ENCODE measurements around the gene CARMIL1.

The CARMIL1 gene

DNA sequence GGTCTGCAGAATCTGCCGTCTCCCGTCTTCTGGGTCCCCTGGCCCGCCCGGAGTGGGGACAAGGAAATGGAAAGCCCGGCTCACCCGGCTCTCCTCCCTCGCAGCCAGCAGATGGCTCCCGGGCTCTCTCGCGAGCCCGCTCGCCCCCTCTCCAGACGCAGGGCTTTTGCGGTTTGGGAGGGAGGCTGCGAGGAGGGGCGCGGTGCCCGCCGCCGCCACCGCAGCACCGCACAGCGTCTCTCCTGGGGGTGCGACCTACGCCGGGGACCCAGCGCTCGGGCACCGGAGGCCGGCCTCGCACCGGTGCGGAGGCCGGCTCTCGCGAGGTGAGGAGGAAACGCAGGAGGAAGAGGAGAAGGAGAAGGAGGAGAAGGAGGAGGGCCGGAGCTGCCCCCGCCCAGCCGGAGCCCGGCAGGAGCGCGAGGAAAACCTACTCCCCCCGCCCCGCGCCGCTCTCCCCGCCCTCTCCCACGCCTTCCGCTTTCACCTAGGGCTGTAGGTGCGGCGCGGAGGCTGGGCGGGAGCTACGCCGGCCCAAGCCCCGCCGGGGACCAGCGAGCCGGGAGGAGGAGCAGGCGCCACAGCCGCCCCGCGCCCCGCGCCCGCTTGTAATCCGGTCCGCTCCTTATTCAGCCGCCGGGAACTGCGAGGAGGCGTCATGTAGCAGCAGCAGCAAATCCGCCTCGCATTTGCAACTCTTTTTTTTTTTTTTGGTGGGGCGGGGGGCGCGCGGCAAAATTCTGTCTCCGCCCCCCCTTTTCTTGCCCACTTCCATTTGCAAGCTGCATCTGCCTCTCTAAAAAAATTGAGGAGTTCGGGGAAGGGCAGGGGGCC is at the start of gene CARMIL1:
Gene CARMIL1, plus strand, starts transcription at position 461 of the 834 bp plus-strand sequence. CDS start 422 bp downstream, outside the sequence.
- DNase-seq (ENCODE audit: low read depth): peak; percentile 80

GRCh38 chr6:25229671-25230321 is 49.4 kb upstream of the CARMIL1 start:
- DNase-seq (ENCODE audit: low read depth): peak; percentile 97

DNA sequence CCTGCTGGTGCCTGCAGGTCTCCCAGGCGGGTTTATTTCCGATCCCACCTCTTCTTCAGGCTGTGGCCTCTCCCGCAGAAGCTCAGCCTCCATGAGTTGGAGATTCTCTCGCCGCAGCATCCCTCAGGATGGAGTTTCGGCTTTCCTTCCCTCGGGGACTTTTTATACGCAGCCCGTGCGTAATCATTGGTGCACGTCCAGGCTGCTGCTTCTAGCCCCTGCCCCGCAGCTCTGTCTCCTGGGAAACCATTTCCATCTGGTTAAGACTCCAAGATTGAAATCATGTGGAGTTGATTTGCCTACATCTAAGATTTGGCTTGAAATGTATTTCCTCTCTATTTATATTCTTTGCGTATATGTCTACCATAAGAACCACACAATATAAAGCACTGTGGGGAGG is 46.7 kb upstream of the CARMIL1 start:
- peak; percentile 83 for DNase-seq (ENCODE audit: low read depth)

DNA sequence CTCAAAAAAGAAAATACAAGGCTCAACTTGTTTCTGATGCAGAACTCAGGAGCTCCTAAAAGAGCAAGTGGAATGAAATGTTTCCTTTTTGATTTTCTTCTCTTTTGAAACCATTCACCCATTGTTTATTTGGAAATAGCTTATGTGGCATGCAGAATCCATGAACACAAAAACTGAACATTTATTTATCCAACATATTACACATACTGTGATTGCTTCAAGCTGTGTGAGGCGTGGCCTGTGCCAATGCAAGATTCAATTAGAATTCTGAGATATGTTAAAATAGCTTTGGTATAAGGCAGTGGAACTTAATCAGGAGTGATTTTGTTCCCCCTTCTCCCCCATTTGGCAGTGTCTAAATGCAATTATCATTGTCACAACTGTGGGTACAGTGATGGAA is 45.9 kb upstream of the CARMIL1 start:
- peak; percentile 43 for DNase-seq (ENCODE audit: low read depth)

DNA sequence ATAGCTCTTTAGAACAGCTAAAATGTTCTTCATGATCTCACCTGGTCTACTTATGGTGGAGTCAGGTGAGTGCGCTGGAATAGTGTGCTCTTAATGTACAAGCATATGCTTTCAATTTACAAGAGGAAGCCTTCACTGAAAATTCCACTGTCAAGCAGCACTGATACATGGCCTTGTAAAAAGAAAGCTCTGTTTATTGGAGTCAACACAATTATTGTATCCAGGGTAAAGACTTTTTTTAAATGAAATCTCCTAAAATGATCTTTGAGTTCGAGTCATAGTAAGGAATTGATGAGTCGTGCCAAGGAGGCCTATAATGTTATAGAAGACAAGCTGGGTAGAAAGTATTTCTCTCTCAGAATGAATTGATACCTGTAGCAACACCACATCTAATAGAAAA is 41.6 kb upstream of the CARMIL1 start:
- peak; percentile 57 for DNase-seq (ENCODE audit: low read depth)

DNA sequence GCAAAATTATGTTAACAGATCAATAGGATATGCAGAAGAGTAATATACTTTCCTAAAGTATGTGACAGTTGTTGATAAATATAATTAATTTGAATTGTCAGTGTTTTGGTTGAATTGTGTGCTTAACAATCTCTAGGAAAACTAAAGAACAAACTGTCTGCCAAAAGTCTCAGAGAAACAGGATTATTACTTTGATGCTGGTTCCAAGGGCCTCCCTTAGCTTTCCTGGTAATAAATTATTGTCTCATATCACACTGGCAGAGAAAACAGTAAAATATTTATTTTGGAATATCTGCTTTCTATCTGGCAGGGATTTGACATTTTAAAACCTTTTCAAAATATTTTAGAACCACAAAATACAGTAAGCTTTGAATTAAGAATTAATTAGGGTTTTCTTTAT is 40.1 kb upstream of the CARMIL1 start:
- no peak for DNase-seq (ENCODE audit: low read depth)

- no peak for DNase-seq (ENCODE audit: low read depth)
These were observed 39.7 kb upstream of the CARMIL1 start for GRCh38 chr6:25239498-25239897.

- no peak for DNase-seq (ENCODE audit: low read depth)
These were observed 36.6 kb upstream of the CARMIL1 start for GRCh38 chr6:25242567-25242966.

DNA sequence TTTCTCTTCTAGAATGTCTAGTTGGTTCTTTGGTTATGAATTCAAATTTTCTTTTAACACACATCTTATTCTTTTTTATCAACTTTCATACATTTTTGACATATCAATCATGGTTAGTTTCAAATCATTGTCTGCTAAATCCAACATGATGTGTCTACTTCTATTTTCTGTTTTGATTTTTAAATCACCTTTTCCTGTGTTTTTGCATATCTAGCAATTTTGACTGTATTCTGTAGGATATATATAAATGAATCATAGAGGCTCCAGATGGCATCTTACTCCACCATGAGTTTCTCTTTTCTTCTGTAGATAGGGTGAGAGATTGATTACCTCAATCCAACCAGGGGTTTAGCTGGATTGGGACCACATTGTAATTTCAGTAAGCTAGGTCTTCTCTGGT is 34.3 kb upstream of the CARMIL1 start:
- DNase-seq (ENCODE audit: low read depth): no peak

- peak; percentile 91 for DNase-seq (ENCODE audit: low read depth)
These were observed 31.1 kb upstream of the CARMIL1 start for GRCh38 chr6:25248123-25248522.

DNA sequence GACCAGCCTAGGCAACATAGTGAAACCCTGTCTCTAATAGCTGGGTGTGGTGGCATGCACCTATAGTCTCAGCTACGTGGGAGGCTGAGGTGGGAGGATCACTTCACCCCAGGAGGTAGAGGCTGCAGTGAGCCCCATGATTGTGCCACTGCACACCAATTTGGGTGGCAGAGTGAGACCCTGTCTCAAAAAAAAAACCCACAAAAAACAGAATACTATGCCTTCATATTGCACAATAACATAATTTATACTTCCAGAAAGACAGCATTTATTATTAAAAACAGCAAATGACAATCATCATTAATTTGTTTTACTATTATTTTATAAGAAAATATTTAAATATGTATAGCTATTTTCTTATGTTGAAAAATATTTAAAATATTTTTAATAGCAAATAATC is 30.0 kb upstream of the CARMIL1 start:
- no peak for DNase-seq (ENCODE audit: low read depth)

- DNase-seq (ENCODE audit: low read depth): peak; percentile 72
These were observed 28.3 kb upstream of the CARMIL1 start for GRCh38 chr6:25250878-25251277.

DNA sequence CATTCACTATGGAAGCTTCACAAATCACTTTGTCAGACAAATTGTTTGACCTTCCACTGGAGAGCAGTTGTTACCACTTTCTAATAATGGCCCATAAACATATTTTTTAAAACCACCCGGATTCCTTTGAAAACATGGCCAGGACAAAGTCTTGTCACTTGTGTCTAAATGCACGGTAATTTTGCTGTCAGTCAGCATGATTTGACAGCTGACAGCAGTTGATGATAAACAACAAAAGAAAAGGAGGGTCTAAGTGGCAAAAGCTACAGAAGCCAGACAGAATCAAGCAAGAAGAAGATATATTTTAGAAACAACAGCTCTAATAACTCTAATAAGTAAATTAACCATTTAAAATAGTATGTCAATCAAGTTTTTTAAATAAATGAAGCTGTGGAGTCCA is 27.7 kb upstream of the CARMIL1 start:
- DNase-seq (ENCODE audit: low read depth): no peak

DNA sequence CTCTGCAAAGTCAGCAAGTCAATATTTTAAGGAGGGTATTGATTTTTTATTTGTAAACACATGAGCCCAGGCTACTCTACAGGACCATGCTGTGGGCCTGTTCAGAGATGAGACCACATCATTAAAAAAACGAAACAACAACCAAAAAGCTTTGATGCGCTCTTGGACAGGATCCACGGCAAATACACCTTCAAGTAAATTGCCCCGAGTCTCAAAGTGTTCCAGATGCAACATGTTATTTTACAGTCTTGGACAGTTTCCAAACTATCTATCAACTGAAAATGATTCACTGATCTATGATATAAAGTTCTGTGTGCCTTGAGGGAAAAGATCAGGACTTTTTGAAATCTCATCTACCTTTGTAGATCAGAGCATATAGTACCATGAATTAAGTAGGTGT is 25.8 kb upstream of the CARMIL1 start:
- DNase-seq (ENCODE audit: low read depth): no peak

DNA sequence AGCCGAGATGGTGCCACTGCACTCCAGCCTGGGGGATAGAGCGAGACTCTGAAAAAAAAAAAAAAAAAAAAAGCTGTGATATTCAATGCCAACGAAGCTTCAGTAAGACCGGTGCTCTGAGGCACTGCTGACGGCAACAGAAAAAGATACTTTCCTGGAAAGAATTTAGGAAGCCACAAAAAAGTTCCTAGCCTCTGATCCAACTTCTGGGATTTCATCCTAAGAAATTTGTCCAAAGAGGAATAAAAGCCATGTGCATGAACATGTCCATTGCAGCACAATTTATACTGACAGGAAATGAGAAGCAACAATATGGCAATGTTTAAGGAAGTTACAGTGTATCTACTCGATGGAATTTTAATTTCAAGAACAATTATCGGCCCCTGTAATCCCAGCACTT is 24.5 kb upstream of the CARMIL1 start:
- no peak for DNase-seq (ENCODE audit: low read depth)

- no peak for DNase-seq (ENCODE audit: low read depth)
These were observed 21.4 kb upstream of the CARMIL1 start for GRCh38 chr6:25257686-25258348.

DNA sequence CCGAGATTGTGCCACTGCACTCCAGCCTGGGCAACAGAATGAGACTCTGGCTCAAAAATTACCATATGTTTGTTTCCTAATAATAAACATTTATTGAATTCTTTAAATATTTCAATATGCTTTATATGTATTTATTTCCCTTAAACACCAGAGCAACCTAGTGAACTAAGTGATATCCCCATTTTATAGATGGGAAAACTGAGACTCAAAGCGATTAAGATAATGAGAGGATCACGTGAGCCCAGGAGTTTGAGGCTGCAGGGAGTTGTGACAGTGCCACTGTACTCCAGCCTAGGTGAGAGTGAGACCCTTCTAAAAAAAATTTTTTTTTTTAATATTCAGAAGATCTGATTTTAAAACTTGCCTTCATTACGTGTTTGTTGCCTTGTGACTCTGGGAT is 19.4 kb upstream of the CARMIL1 start:
- DNase-seq (ENCODE audit: low read depth): no peak

GRCh38 chr6:25263657-25264056 is 15.5 kb upstream of the CARMIL1 start:
- DNase-seq (ENCODE audit: low read depth): peak; percentile 98

DNA sequence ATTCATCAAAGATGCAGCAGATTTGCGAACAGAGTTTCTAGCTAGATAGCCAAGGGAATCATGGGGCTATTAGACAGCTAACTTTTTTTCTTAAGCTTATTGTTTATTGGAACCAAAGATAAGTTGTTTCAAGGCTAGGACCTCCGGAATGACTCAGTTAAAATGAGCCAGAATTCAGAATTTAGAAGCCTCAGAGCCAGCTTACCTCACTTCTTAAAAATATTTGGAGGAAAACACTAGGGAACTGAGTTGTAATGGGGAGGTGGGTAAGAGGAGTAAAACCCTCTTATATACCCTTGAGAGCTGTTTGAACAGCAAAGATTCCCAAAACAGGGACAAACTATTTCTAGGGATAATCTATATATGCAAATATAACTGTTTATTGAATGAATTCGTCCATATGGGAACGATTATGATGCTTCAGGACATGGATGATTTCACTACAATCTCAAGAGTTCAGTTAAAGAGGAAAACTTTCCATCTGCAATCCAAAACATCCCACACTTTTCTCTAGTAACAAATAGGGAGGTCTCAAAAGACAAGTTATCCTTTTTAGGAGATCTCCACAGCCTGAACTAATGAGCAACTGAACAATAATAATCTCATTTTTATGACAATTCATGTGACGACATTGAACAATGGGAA is 12.6 kb upstream of the CARMIL1 start:
- DNase-seq (ENCODE audit: low read depth): peak; percentile 23

DNA sequence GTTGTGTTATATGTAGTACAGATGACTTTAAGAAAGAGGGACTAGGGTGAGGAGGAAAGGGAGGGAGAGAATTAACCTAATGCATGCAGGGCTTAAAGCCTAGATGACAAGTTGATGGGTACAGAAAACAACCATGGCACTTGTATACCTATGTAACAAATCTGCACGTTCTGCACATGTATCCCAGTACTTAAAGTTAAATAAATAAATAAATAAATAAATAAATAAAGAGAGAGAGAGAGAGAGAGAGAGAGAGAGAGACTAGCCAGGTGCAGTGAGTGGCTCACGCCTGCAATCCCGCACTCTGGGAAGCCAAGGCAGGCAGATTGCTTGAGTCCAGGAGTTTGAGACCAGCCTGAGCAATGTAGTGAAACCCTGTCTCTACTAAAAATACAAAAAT is 11.5 kb upstream of the CARMIL1 start:
- DNase-seq (ENCODE audit: low read depth): no peak

GRCh38 chr6:25270559-25270958 is 8.6 kb upstream of the CARMIL1 start:
- no peak for DNase-seq (ENCODE audit: low read depth)

DNA sequence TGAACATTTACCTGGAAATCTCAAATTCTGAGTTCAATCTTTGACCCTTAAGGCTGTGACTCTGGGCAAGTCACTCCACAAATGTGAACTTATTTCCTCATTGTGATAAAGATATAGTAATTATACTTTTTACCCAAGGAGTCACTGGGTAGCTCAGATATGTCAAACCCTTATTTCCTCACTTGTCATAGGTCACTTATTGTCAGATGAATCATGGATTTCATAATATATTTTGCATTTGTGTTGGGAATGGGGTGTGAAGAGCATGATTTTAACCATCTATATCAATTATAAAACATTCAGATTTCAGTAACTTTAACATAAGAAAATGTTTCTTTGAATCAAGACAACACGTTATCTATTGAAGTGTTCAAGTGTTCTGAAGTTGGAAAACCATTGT is 3.7 kb upstream of the CARMIL1 start:
- no peak for DNase-seq (ENCODE audit: low read depth)

DNA sequence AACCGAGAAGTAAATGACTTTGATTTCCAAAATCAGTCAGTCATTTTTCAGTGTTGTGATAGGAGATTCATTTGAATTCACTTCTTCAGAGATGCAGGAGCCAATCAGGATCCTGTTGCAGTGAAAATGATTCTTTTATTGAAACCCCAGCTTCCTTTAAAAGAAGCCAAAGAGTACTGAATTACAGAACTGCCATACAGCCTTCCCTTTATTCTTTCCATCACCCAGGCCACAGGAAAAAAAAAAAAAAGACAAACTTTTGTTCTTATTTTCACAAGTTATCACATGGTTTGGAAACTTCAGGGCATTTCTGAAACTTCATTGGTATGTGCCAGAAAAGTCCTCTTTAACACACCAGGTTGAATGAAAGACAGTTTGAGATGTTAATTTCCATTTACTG is 1.8 kb upstream of the CARMIL1 start:
- DNase-seq (ENCODE audit: low read depth): no peak

All from EH (cell line).